GM18520 (cell line): Measurements from ENCODE around the gene PTCSC3.
"Not testable (repeated sequence)": the region's sequence is repeated elsewhere in the genome, so short reads cannot be mapped to it uniquely, and the experiment has no call there.

Source experiments
- ATAC-seq: cut with Tn5 transposase; IDR thresholded peaks from one replicate; pipeline ENCODE4 v1.9.1; 2021; ENCODE audit not compliant: unreplicated experiment

PTCSC3 gene

DNA sequence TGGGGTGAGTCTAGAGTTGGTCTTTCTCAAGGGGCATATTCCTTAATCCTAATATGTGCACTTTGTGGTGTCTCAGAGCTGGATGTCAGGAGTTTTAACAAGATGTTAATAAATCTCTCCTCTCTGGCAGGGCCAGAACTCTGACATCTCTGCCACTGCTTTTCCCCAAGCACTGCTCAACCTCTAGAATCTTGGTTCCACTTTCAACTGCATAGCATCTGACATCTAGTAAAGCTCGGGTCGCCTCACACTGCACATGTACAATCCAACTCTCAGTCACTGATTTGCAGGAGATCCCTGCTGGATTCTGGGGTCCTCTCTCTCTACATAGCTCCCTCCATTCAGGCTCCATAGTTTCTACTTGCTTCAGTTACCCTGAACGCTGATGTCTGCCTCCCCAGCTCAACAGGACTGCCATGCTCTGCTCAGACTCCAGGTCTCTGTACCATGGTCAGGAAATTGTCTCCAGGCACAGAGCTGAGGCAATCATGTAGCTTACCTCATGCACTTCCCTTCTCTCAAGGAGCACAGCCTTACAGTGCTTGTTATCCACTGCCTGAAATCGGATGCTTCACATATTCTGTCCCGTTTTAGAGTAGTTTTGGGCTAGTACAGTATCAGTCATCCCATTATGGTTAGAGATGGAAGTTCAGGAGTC is 1.6 kb downstream of the PTCSC3 start:
- ATAC-seq = no peak

DNA sequence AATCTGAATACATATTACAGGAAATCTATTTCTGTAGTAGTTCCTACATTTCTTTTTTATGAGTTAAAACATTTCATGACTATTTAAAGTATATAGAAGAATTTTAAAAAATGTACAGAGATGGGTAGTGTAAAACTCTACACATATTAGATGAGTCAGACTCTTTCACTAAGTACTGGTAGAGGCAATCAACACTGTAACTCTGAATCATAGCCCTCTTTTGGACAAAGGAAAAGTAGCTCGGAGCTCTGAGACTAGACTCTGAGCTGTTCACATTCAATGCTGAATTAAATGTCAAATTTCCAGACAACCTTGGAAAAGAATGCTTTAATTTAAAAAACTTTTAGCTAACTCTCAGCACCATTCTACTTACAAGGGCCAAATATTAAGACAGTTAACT is 3.4 kb downstream of the PTCSC3 start:
- no peak for ATAC-seq

DNA sequence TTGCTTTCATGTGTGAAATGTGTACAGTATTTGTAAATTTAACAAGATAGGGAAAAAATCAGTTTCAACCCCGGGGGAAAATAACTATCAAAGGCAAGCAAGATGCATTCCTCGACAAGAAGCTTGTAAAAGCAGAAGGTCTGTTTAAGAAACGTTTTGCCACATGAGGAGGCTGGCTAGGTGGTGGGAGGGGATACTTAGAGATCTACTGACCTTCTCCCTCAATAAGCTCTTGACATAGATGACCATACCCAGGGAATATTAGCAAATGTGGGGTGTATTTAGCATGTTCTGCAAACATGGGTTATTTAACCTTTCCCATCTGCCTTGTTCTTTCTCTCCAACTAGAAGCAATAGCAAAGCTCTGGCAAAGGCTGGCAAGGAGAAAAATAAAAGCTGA is 4.9 kb downstream of the PTCSC3 start:
- ATAC-seq = no peak

DNA sequence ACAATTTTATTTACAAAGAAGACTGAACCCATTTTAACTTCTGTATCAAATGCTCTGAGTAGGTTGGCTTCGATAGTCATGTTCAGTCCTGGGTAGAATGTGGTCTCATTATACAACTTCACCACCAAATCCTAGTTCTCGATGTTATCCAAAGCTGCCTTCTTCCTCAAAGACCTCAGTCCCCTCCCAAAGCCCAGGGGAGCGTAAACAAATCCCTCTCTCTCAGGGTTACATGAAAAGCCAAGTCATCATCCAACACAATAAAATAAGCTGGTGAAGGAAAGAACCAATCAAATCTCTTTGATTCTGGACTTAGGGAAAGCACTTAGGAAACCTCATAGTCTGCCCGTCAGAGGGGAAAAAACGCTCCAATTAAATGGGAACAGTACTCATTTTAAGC is 9.1 kb downstream of the PTCSC3 start:
- no peak for ATAC-seq

DNA sequence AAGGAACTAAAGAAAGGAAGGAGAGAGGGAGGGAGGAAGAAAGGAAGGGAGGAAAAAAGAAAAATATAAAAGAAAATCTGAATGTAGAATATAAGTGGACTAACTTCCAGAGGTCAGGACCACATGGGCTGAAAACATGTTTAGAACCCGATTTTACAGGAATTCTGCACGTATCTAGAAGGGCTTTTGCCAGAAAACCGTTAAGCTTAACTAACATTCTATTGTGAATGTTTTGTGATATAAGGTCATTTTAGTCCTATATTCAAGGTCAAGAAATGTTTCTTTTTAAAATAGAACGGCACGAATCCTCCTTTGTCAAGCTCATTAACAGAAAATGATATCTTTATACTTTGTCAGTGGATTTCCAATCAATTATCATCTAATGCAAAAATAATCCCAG is 13.1 kb downstream of the PTCSC3 start:
- no peak for ATAC-seq

DNA sequence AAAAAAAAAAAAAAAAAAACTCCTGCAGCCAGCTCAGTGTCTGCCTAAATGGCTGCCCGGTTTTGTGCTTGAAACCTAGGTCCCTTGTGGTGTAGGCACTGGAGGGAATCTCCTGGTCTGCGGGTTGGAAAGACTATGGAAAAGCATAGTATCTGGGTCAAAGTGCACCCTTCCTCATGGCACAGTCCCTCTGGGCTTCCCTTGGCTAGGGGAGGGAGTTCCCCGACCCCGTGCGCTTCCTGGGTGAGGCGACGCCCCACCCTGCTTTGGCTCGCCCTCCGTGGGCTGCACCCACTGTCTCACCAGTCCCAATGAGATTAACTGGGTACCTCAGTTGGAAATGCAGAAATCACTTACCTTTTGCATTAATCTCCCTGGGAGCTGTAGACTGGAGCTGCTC is 14.3 kb downstream of the PTCSC3 start:
- no peak for ATAC-seq

DNA sequence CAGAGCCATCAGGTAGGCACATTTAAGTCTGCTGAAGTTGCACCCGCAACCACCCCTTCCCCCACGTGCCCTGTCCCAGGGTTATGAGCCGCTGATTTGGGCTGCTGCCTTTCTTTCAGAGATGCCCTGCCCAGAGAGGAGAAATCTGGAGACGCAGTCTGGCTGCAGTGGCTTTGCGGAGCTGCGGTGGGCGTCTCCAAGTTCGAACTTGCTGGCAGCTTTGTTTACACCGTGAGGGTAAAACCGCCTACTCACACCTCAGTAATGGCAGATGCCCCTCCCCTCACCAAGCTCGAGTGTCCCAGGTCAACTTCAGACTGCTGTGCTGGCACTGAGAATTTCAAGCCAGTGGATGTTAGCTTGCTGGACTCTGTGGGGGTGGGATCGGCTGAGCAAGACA is 14.7 kb downstream of the PTCSC3 start:
- no peak for ATAC-seq

DNA sequence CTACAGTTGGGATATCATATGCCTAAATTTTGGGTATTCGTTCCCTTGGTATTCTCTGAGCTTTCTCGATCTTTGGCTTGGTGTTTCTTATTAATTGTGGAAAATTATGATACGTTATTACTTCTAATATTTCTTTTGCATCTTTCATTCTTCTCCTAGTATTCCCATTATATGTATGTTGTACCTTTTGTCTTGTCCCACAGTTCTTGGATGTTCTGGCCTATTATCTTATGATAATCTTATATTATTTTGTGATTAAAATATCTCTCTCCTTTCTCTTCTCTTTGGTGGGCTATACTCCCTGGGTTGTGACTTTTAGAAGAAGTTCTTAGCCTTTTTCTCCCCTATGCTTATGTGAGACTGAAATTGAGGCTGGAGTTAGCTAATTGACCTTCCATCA is 25.2 kb downstream of the PTCSC3 start:
- no peak for ATAC-seq

DNA sequence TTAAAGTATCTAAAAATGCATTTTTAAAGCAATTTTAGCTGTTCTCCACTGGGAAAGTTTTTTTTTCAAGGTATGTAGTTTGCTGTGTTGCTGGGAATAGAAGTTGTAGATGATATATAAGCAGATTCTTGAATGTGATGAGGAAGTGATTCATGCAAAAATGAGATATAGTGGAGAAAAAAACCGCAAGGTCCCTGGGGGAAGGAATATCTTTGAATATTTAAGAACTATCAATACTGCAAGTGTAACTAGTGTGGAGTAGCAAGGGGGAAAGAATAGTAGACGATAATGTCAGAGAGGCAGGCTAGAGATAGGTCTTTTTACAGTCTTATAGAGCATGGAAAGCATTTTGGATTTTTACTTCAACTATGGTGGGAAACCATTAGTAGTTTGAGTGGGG is 42.5 kb downstream of the PTCSC3 start:
- ATAC-seq = no peak

DNA sequence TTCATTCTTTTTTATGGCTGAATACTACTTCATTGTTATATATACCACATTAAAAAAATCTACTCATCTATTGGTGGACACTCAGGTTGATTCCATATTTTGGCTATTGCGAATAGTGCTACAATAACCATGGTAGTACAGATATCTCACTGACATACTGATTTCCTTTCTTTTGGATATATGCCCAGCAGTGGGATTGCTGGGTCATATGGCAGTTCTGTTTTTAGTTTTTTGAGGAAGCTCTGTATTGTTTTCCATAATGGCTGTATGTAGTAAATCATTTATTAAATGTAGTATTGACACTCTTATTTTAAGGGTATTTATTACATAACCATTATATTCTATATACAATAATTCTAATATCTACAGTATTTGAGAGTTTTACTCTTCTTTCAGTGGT is 43.7 kb downstream of the PTCSC3 start:
- ATAC-seq = no peak

DNA sequence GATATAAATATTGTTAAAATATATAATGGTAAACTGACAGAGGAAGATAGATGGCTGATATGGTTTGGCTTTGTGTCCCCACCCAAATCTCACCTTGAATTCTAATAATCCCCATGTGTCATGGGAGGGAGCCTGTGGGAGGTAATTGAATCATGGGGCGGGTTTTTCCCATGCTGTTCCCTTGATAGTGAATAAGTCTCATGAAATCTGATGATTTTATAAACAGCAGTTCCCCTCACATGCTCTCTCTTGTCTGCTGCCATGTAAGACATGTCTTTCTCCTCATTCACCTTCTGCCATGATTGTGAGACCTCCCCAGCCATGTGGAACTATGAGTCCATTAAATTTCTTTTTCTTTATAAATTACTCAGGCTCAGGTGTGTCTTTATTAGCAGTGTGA is 46.3 kb downstream of the PTCSC3 start:
- ATAC-seq = no peak

DNA sequence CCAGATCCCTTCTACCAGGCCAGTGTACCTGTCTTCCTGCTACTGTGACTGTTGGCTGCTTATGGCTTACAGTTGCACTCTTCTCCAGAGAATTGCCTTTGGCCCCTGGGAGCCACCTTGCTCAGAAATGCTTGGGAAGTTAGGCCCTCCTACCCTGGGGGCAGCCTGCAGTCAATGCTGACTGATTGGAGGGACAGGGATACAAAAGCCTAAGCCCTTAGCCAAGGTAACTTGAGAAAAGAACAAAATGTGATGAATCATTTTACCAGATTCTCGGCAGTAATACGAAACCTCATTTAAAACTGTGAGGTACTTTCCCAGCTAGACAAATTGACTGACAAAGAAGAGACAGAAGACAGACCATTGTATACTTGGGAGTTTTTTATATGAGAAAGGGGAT is 47.3 kb downstream of the PTCSC3 start:
- no peak for ATAC-seq

DNA sequence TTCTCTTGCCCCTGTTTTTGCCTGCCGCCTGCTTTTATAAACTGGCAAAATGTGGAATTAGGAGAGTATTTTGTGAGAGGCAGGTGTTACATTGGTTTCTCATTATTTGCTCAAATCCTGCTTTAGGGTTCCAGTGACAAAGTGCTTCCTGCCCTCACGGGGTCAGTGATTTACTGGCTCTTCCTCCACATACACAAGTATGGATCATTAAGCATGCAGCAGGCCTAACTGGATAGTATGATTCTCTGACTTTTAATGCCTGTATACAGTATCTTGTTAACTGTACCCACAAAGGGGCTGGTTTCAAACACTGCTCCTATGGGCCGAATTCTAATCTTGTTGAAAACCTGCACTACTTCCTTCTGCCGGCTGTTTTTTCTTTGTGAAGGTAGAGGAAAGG is 63.2 kb downstream of the PTCSC3 start:
- no peak for ATAC-seq

DNA sequence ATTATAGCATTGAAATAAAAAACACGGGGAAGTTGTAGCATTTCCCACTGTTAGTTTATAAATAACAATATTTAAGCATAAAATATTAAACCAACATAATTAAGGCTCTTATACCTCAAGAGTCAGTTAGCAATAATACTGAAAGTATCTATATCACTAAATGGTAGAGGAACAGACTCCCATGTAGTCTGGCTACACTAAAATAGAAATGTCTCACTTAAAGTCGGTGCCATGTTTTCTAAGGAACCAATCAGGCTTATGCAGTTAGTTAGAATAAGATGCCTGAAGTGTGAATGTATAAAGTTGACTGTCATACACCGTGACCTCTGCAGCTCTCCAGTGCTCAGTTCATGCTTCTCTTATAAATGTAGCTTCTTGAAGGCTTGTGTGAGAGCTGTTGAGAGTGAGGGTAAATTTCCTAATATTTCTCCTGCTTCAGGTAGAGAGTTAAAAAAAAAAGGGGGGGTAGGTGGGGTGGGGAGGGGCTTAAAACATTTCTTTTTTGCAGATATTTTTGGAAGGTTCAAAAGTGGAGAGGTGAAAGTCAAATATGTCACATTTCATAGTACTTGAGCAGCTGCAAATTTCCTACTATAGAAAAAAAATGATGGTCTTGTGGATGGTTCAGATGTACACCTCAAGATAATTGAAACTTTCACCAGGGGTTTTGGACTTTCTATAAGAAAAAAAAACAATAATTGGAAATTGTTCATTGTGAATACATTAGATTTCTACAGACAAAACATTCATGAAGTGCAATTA is 64.5 kb downstream of the PTCSC3 start:
- ATAC-seq = no peak

DNA sequence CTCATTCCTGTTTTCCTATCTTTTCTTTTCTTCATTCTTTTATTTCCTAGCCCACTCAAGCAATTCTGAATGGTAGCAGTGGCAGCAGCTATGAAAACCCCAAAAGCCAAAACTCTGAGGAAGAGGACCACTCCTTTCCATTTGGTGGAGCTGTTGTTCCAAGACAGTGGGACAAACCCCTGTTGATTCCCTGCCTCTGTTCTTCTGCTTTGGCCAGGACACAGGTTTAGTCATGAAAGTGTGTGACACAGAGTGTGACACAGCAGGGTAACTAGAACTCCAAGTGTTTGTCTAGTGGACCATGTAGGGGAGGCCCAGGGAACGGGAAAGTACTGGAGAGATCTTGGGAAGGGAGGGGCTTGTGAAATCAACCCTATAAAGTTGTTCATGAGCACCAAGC is 71.1 kb downstream of the PTCSC3 start:
- no peak for ATAC-seq

DNA sequence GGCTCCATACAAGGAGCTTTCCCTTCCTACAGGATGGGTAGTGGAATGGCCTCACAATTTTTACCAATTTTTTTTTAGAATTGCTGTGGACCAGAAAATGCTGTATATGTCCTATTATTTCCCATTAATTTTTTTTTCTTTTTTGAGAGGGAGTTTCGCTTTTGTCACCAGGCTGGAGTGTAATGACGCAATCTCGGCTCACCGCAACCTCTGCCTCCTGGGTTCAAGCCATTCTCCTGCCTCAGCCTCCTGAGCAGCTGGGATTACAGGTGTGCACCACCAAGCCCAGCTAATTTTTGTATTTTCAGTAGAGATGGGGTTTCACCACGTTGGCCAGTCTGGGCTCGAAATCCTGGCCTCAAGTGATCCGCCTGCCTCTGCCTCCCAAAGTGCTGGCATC is 72.3 kb downstream of the PTCSC3 start:
- ATAC-seq = not testable (repeated sequence)

DNA sequence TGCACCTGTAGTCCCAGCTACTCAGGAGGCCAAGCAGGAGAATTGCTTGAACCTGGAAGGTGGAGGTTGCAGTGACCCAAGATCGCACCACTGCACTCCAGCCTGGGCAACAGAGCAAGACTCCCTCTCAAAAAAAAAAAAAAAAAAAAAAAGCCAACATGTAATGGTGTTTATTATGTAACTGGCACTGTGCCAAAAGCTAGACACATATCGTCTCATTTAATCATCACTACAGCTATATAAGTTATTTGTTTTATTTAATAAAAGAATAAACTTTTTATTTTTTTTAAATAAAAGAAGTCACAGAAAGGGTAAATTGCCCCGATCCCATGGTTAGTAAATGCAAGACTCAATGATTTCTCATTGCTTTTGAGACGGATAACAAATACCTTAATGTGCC is 76.9 kb downstream of the PTCSC3 start:
- ATAC-seq = no peak

DNA sequence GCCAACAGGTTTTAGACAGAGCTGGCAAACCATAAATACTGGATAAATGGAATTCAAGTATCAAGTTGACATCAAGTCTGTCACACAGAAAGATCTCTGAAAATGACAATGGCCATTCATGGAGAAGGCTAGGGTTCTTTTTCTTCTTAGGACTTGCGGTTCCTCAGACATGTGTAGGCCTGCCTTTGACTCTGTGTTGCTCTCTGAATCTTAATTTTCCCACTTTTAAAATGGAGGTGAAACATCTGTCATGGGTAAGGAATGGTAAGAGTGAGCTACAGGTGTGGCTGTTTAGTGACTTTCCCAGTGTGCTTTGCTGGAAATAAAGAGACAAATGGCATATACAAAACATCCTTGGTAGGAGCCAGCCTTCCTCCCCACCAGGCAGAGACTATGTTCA is 79.2 kb downstream of the PTCSC3 start:
- no peak for ATAC-seq

DNA sequence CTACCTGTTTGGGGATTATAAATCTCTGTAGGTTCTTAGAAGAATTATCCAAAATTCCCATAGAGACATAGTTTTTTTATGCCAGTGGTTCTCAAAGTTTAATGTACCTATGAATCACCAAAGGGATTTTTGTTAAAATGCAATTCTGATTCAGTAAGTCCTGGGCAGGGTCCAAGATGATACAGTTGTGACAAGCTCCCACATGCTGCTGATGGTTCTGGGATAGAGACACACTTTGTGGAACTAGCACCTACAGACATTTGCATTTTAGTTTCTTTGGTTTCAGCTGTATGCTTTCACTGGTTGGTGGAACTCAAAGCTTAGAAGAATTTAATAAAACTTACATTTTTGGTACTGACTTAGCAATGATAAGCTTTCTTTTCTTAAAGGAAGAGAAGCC is 80.4 kb downstream of the PTCSC3 start:
- ATAC-seq = no peak

DNA sequence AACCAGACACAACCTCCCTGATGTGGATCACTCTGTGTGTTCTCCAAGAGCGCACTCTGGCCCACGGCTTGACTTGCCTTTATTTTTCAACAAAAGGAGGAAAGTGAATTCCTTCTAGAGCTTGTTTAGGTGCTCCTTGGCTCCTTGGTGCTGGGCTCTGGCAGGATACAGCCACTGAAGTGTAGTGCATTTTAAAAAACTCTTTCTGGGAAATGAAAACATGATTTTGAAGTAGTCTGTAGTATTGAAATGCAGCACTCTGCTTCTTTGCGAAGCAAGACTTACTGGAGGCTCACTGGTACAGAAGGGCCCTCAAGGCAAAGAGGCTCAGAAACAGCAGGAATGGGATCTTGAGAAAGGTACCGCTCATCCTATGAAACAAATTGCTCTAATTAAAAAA is 81.6 kb downstream of the PTCSC3 start:
- ATAC-seq = no peak

DNA sequence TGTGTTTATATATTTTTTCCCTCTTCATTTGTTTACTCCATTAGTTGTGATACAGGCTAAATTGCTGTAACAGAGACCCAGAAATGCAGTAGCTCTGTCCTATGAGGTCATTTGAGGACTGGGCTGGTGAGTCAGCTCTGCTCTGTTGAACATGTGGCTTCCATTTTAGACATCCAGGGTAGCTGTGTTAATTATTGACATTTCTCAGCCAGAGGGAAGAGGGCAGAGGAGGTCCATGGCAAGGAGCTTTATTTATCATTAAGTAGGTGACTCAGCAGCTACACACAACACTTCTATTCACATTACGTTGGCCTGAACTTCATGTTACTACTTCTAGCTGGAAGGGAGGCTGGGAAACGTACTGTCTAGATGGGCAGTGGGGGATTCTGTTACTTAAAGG is 85.4 kb downstream of the PTCSC3 start:
- ATAC-seq = peak; percentile 81

DNA sequence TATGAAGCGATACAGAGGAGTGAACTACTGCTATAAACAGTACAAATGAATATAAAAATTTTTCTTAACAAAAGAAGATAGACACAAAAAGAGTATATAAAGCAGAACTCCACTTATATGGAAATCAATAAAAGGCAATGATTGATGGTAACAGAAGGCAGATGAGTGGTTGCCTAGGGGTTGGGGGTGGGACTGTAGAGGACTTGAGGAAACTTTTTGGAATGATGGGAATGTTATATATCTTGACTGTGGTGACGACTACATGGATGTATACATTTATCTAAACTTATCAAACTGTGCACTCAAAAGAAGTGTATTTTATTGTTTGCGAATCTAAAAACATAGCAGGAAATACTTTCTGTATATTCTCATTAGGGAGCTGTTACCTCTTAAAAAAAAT is 89.1 kb downstream of the PTCSC3 start:
- no peak for ATAC-seq
